Activated gamma-delta T cell (primary cell): ENCODE measurements around the gene OGDHL.
"Not testable (repeated sequence)": the region's sequence is repeated elsewhere in the genome, so short reads cannot be mapped to it uniquely, and the experiment has no call there.

Source experiments
- DNase-seq: peaks from one replicate; lab custom pipeline; 2025; lab: John Stamatoyannopoulos, UW

The OGDHL gene

GRCh38 chr10:49740346-49741107 is 21.6 kb downstream of the OGDHL start:
- DNase-seq = no peak

GRCh38 chr10:49739426-49739825 is 22.7 kb downstream of the OGDHL start:
- DNase-seq = no peak

GRCh38 chr10:49738616-49739360 is 23.3 kb downstream of the OGDHL start:
- DNase-seq = no peak

GRCh38 chr10:49737474-49738201 is 24.5 kb downstream of the OGDHL start:
- no peak for DNase-seq

GRCh38 chr10:49736564-49737113 is 25.5 kb downstream of the OGDHL start:
- no peak for DNase-seq

GRCh38 chr10:49735848-49736563 is 26.1 kb downstream of the OGDHL start:
- DNase-seq = no peak

- DNase-seq = no peak
These were observed 27.0 kb downstream of the OGDHL start for GRCh38 chr10:49735161-49735560.

- no peak for DNase-seq
These were observed 27.4 kb downstream of the OGDHL start for GRCh38 chr10:49734676-49735075.

GRCh38 chr10:49733866-49734265 is 28.3 kb downstream of the OGDHL start:
- DNase-seq = no peak

- DNase-seq = no peak
These were observed 35.5 kb downstream of the OGDHL start for GRCh38 chr10:49726593-49726992.

- DNase-seq = not testable (repeated sequence)
These were observed 47.0 kb downstream of the OGDHL start for GRCh38 chr10:49715157-49715556.

- DNase-seq = no peak
These were observed 48.9 kb downstream of the OGDHL start for GRCh38 chr10:49713266-49713665.

- DNase-seq = no peak
These were observed 50.6 kb downstream of the OGDHL start for GRCh38 chr10:49711481-49711880.

- no peak for DNase-seq
These were observed 51.2 kb downstream of the OGDHL start for GRCh38 chr10:49710966-49711365.

GRCh38 chr10:49709934-49710333 is 52.2 kb downstream of the OGDHL start:
- DNase-seq = no peak

GRCh38 chr10:49707585-49707984 is 54.5 kb downstream of the OGDHL start:
- DNase-seq = no peak

GRCh38 chr10:49700997-49701396 is 61.1 kb downstream of the OGDHL start:
- DNase-seq = no peak

GRCh38 chr10:49700211-49700610 is 61.9 kb downstream of the OGDHL start:
- no peak for DNase-seq

GRCh38 chr10:49698679-49699078 is 63.4 kb downstream of the OGDHL start:
- DNase-seq = no peak

GRCh38 chr10:49696311-49696710 is 65.8 kb downstream of the OGDHL start:
- DNase-seq = no peak

GRCh38 chr10:49694466-49694865 is 67.7 kb downstream of the OGDHL start:
- DNase-seq = no peak

- no peak for DNase-seq
These were observed 70.5 kb downstream of the OGDHL start for GRCh38 chr10:49691588-49691987.
